GM12872 (cell line): ENCODE results near the gene ZNF324B.

ENCODE experiments used
- CTCF ChIP-seq: IDR thresholded peaks from 3 replicates; pipeline ENCODE4 v1.5.1; 2011; ENCODE audit warnings: low read depth, mild to moderate bottlenecking, low read length, moderate library complexity; ENCODE audit not compliant: insufficient read depth

Gene ZNF324B

GRCh38 chr19:58498316-58499020 lies 47.0 kb downstream of the ZNF324B start:
- no peak for TF ChIP-seq CTCF

GRCh38 chr19:58499021-58499927 lies 47.9 kb downstream of the ZNF324B start:
- TF ChIP-seq CTCF, result peak; percentile 27; the same call in 1 of the 3 replicates

- no peak for TF ChIP-seq CTCF
These were observed 48.8 kb downstream of the ZNF324B start for GRCh38 chr19:58500242-58500641.
